HG02798 (cell line): Measurements from ENCODE around the gene DND1.
"Not testable (repeated sequence)": the region's sequence is repeated elsewhere in the genome, so short reads cannot be mapped to it uniquely, and the experiment has no call there.

Source experiments
- ATAC-seq: cut with Tn5 transposase; IDR thresholded peaks from one replicate; pipeline ENCODE4 v1.9.1; 2021; ENCODE audit warnings: mild to moderate bottlenecking; ENCODE audit not compliant: unreplicated experiment, poor library complexity

The DND1 gene

GRCh38 chr5:140674211-140674610, 835 bp upstream of the DND1 start:
- ATAC-seq: no peak

DNA sequence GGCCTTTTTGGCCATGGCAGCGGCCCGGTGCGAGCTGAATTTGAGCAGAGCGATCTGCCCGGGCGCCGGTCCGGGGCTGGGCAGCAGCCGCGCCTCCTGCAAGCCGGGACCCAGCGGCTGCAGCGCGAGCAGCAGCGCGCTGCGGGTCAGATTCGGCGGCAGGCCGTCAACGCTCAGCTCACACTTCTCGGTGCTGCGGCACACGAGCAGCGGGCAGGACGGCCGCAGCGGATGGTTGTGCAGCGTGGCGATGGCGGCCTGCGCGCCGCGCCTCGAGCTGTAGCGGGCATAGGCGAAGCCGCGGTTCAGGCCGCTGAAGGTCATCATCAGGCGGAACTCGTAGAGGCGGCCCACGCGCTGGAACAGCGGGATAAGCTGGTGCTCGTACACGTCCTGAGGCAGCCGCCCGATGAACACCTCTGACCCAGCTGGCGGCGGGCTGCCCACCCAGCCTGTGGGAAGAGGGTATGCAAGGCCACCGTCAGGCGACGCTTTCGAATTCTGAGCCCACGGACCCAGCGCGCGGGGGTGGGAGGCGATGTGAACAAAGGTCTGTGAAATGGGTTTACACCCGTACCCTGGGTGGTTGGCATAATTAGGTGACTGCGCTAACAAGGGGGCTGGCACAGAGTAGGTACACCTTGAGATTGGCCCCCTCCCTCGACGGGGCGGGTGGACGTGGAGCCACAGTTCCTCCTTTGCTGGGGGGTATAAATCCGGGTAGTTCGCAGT, 755 bp downstream of the DND1 start:
- no peak for ATAC-seq

GRCh38 chr5:140671472-140672125, 1.8 kb downstream of the DND1 start:
- ATAC-seq: no peak

DNA sequence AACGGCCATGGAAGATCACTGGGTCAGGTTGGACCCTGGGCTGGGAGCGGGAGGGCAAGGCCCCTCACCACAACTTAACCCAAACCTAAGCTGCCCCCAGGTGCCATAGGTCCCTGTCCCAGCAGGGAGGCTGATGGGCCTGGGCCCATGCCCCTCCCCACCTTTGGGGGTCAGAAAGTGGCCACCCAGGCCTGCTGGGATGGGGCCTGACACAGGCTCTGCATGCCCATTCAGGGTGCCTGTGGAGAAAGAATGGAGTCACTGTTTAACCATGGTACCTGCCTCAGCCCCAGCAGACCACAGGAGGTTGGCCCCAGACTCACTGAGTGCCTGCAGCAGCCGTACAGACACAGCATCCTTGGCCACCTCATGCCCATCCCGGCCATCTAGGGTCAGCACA, 2.3 kb downstream of the DND1 start:
- ATAC-seq: not testable (repeated sequence)

GRCh38 chr5:140664359-140665119, 8.8 kb downstream of the DND1 start, which contains the start of gene WDR55:
Gene WDR55, plus strand, starts transcription at chr5:140664904. Its CDS starts 9 bp downstream, at chr5:140664913.
- peak; percentile 99 for ATAC-seq

DNA sequence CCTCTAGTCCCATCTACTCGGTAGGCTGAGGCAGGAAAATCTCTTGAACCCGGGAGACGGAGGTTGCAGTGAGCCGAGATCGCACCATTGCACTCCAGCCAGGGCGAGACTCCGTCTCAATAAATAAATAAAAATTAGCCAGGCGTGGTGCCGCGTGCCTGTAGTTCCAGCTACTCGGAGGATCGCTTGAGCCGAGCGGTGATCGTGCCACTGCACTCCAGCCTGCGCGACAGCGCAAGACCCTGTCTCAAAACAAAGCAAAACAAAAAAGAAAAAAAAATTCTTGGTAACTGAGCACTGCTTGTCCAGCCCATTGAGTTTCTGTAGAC, 9.4 kb downstream of the DND1 start:
- ATAC-seq: no peak

DNA sequence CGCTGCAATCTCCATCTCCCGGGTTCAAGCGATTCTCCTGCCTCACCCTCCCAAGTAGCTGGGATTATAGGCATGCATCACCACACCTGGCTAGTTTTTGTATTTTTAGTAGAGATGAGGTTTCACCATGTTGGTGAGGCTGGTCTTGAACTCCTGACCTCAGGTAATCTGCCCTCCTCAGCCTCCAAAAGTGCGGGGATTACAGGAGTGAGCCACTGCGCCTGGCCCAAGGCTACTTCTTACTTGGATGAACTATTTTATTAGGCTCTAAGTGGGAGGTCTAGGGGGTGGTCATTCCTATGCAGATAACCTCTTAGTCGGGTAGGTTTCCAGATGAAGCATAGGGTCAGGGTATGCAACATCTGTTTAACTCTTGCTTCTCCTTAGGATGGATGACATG, 13.0 kb downstream of the DND1 start:
- ATAC-seq: not testable (repeated sequence)

DNA sequence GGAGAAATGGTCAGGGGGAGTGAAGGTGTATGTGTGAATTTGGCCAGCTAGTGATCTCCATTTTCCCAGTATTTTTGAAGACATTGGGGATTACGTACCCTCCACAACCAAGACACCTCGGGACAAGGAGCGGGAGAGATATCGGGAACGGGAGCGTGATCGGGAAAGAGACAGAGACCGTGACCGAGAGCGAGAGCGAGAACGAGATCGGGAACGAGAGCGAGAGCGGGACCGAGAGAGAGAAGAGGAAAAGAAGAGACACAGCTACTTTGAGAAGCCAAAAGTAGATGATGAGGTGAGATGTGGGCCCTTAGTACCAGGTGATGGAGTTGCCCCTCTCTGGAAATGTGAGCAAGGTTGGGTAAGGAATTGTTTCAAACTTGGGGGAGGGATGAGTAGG, 14.5 kb downstream of the DND1 start:
- no peak for ATAC-seq

- ATAC-seq: no peak
Observed at GRCh38 chr5:140647042-140647419, 26.3 kb downstream of the DND1 start.

DNA sequence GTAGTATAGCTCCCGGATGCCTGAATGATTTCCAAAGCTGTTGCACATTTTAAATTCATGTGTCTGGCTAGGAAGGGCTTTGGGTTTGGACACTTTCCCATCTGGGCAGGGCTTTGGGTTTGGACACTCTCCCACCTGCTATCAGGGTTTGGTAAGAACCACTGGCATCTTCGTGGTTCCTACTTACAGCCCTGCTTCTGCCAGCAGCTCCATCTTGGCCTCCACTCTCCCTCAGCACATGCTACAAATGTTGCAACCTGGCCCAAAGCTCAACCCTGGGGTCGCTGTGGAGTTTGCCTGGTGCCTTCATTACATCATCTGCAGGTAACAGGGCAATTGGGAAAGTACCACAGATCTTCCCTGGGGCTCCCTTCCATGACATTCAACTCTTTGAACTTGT, 30.7 kb downstream of the DND1 start:
- ATAC-seq: no peak

- ATAC-seq: no peak
Observed at GRCh38 chr5:140641716-140642115, 31.7 kb downstream of the DND1 start.

GRCh38 chr5:140639148-140639981, 34.0 kb downstream of the DND1 start, which contains the start of gene TMCO6:
Gene TMCO6, plus strand, starts transcription at chr5:140639451. Its CDS starts 77 bp downstream, at chr5:140639528.
- peak; percentile 96 for ATAC-seq

DNA sequence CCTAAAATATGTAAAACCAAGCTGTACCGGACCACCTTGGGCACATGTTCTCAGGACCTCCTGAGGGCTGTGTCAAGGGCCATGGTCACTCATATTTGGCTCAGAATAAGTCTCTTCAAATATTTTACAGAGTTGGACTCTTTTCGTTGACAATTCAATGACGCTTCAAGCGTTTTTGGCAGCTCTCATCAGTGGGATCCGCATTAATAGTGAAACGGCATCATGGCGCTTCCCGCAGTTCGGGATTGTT, 34.6 kb downstream of the DND1 start:
- not testable (repeated sequence) for ATAC-seq

DNA sequence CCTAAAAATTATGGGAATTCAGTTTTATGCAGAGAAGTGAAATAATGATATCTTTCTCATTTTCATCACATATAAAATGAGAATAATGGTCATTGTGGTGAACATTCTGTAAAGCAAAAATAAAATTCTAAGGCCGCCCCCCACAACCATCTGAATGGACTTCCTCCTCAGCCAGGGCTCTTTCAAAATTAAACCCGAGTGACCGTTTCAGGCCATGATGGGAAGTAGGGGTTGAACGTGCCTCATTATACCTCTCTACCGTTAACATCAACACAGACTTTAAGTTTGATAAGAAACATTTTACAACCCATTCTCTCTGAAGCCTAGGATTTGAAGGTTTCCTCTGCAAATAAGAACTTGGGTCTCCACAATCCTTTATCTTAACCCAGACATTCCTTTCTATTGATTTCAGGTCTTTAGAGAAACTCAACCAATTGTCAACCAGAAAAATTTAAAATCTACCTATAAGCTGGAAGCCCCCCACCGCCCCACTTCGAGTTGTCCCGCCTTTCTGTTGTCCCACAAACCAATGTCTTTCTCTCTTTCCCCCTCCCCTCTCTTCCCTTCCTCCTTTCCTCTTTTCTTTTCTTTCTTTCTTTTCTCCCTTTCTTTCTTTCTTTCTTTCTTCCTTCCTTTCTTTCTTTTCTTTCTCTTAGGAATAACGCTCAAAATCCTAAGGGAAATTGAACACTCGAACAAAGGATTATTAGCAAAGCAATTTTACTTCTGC, 35.8 kb downstream of the DND1 start:
- ATAC-seq: no peak

- ATAC-seq: no peak
Observed at GRCh38 chr5:140635291-140636257, 37.8 kb downstream of the DND1 start.

- no peak for ATAC-seq
Observed at GRCh38 chr5:140634103-140634502, 39.3 kb downstream of the DND1 start.

DNA sequence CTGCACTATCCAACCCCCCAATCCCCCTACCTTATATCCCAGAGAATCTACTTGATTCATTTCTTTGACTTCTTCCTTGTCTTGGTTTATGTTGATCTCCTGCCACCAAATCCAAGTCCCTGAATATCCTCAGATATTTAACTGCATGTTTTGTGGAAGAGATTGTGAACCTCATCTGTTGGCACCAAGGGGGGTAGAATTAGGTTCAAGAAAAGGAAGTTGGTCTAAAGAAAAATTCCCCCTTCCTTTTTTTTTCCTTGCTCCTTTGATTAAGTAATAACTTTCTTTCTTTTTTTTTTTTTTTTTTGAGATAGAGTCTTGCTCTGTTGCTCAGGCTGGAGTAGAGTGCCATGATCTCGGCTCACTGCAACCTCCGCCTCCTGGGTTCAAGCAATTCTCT, 39.9 kb downstream of the DND1 start:
- no peak for ATAC-seq

DNA sequence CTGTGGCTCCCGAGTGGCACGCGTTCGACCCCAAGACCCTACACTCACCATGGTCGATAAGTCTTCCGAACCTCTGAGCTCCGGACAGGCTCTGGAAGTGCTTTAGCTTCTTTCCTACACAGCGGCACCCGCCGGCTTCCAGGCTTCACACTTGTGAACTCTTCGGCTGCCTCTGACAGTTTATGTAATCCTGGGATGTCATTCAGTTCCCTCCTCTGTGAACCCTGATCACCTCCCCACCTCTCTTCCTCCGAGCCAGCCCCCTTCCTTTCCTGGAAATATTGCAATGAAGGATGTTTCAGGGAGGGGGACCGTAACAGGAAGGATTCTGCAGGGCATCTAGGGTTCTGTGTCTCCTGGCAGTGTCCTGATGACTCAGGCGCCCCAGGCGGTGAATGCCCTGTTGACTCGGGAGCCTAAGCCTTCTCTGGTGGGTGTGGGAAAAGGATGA, 40.3 kb downstream of the DND1 start, which contains the start of gene CD14:
CD14 (minus strand) TSS at position 155 of the 451 bp plus-strand sequence; CDS start at position 51, 104 bp downstream.
- ATAC-seq: no peak
